HG02610 (cell line): ENCODE measurements around the gene MYL3.

Experiments used
- ATAC-seq: cut with Tn5 transposase; IDR thresholded peaks from one replicate; pipeline ENCODE4 v1.9.1; 2021; ENCODE audit warnings: mild to moderate bottlenecking, moderate library complexity; ENCODE audit not compliant: unreplicated experiment

Gene MYL3

GRCh38 chr3:46865546-46865945 is 2.3 kb upstream of the MYL3 start:
- ATAC-seq, result no peak

GRCh38 chr3:46865031-46865507 is 1.8 kb upstream of the MYL3 start:
- ATAC-seq, result no peak

- no peak for ATAC-seq
Measured at GRCh38 chr3:46864061-46864881, 1.0 kb upstream of the MYL3 start.

- ATAC-seq, result no peak
Measured at GRCh38 chr3:46862369-46863025, 747 bp downstream of the MYL3 start.

GRCh38 chr3:46861605-46862368 is 1.5 kb downstream of the MYL3 start:
- ATAC-seq, result no peak

- ATAC-seq, result no peak
Measured at GRCh38 chr3:46860810-46861604, 2.2 kb downstream of the MYL3 start.

GRCh38 chr3:46860017-46860809 is 3.0 kb downstream of the MYL3 start:
- no peak for ATAC-seq

GRCh38 chr3:46859001-46859710 is 4.1 kb downstream of the MYL3 start:
- no peak for ATAC-seq

- no peak for ATAC-seq
Measured at GRCh38 chr3:46858456-46858855, 4.8 kb downstream of the MYL3 start.

- no peak for ATAC-seq
Measured at GRCh38 chr3:46857485-46858341, 5.5 kb downstream of the MYL3 start.

GRCh38 chr3:46856576-46857471 is 6.4 kb downstream of the MYL3 start:
- ATAC-seq, result no peak

- no peak for ATAC-seq
Measured at GRCh38 chr3:46854555-46854991, 8.7 kb downstream of the MYL3 start.

- ATAC-seq, result no peak
Measured at GRCh38 chr3:46853441-46854415, 9.5 kb downstream of the MYL3 start.

GRCh38 chr3:46852839-46853355 is 10.3 kb downstream of the MYL3 start:
- ATAC-seq, result no peak

- no peak for ATAC-seq
Measured at GRCh38 chr3:46852334-46852720, 10.9 kb downstream of the MYL3 start.
